Neutrophil (primary cell): ENCODE measurements around the gene ATP5PF.

Experiments used
- H3K27ac ChIP-seq: fragments of 200-600 bp; sonication (generic); 2 replicates; pipeline ENCODE4 v1.5.1; 2016; ENCODE audit warnings: mild to moderate bottlenecking, moderate library complexity
- H3K27me3 ChIP-seq: fragments of 200-600 bp; sonication (generic); 2 replicates; pipeline ENCODE4 v1.6.0; 2016; ENCODE audit warnings: mild to moderate bottlenecking
- H3K36me3 ChIP-seq: fragments of 200-600 bp; sonication (generic); 2 replicates; pipeline ENCODE4 v1.5.1; 2017
- H3K4me1 ChIP-seq, 2 experiments: fragments of 200-600 bp in 1 of 2; sonication (generic) in 1 of 2; 1 replicate in 1 of 2; 2 replicates in 1 of 2; pipeline versions ENCODE4 v1.5.1 to v1.6.1; 2013 to 2016; ENCODE audit warnings: low read depth in 1 of 2, low read length in 1 of 2, mild to moderate bottlenecking in 1 of 2, moderate library complexity in 1 of 2; ENCODE audit not compliant: control insufficient read depth in 1 of 2, insufficient read depth in 1 of 2
- H3K4me3 ChIP-seq, 2 experiments: fragments of 200-600 bp in 1 of 2; sonication (generic) in 1 of 2; 1 replicate in 1 of 2; 2 replicates in 1 of 2; pipeline ENCODE4 v1.5.1; 2013 to 2016; ENCODE audit warnings: low read depth in 1 of 2, low read length in 1 of 2, mild to moderate bottlenecking in 1 of 2, moderate library complexity in 1 of 2
- H3K9me3 ChIP-seq: fragments of 200-600 bp; sonication (generic); 2 replicates; pipeline ENCODE4 v1.5.1; 2016
- TF ChIP-seq, protein P1 (sequence below): fragments of 200-600 bp; sonication (generic); IDR thresholded peaks from 2 replicates; pipeline ENCODE4 v1.5.1; 2016; ENCODE audit warnings: antibody characterized with exemption

Gene ATP5PF

DNA sequence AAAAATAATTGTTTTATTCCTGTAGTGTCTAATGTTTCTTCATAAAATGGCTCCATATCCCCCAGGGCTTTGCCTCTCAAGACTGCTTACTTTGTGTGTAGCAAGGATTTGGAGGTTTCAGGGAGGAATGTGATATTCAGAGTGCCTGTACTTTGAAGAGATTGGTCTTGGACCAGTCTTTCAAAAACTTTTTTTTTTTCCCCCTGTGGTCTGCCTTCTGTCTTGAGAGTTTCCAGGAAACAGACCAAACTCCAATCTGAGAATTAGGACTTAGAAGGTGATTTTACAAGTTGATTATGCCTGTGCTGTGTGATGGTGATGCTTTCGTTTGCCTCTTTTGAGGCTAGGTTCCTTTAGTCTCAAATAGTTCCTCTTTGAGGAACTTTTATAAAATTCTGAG is 26.0 kb upstream of the ATP5PF start:
- H3K36me3 ChIP-seq: peaks cover 76% of the 10 kb centered on the region

DNA sequence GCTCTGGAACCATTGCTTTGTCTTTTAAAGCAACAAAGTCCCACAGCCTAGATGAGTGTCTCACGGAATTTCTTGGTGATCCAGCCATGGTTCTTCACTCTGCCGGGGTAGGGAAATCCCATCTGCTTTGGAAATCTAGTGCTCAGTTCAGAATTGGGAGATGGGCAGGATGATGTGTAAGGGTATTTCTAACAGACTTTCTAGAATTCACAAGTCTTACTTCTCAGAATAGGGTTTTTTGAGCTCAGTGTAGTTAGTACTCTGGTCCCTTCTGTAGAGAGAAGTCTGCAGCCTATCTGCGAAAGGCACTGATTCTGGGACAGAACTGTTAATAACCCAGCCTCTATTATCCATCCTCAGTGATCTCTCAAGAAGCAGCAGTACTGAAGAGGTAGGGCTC is 25.4 kb upstream of the ATP5PF start:
- H3K4me1 ChIP-seq: peaks cover 0 to 5% of the 10 kb centered on the region in 2 experiments
- no peak overlapping the region for H3K4me3 ChIP-seq
- TF ChIP-seq, protein P1, sequence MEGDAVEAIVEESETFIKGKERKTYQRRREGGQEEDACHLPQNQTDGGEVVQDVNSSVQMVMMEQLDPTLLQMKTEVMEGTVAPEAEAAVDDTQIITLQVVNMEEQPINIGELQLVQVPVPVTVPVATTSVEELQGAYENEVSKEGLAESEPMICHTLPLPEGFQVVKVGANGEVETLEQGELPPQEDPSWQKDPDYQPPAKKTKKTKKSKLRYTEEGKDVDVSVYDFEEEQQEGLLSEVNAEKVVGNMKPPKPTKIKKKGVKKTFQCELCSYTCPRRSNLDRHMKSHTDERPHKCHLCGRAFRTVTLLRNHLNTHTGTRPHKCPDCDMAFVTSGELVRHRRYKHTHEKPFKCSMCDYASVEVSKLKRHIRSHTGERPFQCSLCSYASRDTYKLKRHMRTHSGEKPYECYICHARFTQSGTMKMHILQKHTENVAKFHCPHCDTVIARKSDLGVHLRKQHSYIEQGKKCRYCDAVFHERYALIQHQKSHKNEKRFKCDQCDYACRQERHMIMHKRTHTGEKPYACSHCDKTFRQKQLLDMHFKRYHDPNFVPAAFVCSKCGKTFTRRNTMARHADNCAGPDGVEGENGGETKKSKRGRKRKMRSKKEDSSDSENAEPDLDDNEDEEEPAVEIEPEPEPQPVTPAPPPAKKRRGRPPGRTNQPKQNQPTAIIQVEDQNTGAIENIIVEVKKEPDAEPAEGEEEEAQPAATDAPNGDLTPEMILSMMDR: no peak
- H3K27me3 ChIP-seq: no peaks in the 10 kb centered on the region
- H3K9me3 ChIP-seq: no peaks in the 10 kb centered on the region
- no peak overlapping the region for H3K27ac ChIP-seq
- peaks cover 76% of the 10 kb centered on the region for H3K36me3 ChIP-seq

More for the DNA sequence above, 26.0 kb upstream of the ATP5PF start:
- TF ChIP-seq, protein P1: no peak
- H3K27me3 ChIP-seq: no peaks in the 10 kb centered on the region
- H3K4me1 ChIP-seq: peaks cover 0 to 5% of the 10 kb centered on the region in 2 experiments
- no peak overlapping the region for H3K27ac ChIP-seq
- H3K9me3 ChIP-seq: no peaks in the 10 kb centered on the region
- H3K4me3 ChIP-seq: no peak overlapping the region

DNA sequence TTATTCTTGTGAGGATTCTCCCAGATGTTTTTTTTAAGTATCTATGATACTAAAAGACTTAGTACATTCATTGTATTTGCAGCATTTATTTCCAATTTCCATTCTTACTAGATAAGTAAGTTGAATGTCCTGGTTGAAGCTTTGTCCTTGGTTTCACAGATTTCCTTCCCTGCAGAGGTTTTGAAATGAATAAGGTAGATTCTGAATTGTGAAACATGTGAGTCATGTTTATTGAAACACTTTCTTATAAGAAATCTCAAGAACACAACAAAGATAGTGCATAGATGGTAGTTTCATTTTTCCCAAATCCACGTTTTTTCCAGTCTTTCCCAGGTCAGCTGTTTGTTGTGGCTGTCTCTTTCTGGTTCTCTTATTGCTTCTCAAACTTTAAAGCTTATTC is 24.9 kb upstream of the ATP5PF start:
- TF ChIP-seq, protein P1: no peak
- Histone ChIP-seq H3K4me3 (no peak overlapping the region), H3K4me1 (peaks cover 0 to 5% of the 10 kb centered on the region in 2 experiments), H3K27me3 (no peaks in the 10 kb centered on the region), H3K36me3 (peaks cover 76% of the 10 kb centered on the region), H3K9me3 (no peaks in the 10 kb centered on the region), H3K27ac (no peak overlapping the region)

DNA sequence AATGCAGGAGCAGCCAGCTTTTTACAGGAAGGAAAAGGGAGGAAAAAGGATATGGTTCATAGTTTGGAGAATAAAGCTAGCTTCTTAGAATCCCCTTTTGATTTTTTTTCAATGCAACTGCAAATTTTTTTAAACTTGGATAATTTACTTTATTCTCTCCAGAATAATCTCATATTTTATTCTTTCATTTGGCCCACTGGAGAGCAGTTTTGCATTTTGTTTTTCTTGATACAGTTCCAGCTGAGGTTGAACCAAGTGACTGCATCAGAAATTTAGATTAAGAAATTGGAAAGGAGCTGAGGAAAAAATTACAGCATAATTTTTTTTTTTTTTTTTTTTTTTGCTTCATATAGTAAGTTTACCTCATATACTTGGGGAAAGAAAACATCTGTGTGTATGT is 22.8 kb upstream of the ATP5PF start:
- H3K4me1 ChIP-seq: peaks cover 0 to 5% of the 10 kb centered on the region in 2 experiments
- H3K36me3 ChIP-seq: peaks cover 73% of the 10 kb centered on the region
- TF ChIP-seq, protein P1: no peak
- no peaks in the 10 kb centered on the region for H3K27me3 ChIP-seq
- no peak overlapping the region for H3K27ac ChIP-seq
- H3K9me3 ChIP-seq: no peaks in the 10 kb centered on the region
- H3K4me3 ChIP-seq: no peak overlapping the region

DNA sequence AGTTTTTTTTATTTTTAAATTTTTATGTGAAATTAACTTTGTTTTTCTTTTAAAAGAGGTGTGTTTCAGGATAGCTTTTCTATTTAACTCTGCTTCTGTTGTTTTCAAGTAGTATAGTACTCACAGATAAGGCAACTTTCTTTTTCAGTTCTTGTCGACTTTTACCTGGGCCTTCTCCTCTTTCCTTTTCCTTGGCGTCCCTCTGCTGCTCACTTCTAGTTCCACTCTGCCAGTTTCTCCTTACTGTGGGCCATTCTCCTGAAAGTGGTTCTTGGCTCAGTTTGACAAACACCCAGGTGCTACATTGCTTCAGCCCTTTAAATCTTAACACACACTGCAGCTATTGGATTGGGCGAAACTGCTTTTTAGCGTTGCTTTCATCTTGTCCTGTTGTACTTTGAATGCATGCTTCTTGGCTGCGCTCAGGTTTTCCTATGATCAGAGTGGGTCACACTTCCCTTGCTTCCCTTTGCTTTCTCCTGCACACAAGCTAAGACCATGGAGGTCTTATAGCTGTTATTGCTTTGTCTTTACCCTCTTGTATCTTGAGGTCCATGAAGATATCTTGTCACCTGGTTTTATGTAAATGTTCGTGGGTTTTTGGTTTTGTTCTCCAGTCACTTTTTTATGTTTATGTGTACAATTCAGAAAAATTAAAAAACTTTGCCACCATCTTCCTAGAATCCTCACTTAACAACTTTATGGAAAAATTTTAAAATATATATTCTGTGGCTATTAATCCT is 21.7 kb upstream of the ATP5PF start:
- Histone ChIP-seq H3K9me3 (no peaks in the 10 kb centered on the region), H3K36me3 (peaks cover 74% of the 10 kb centered on the region), H3K27ac (no peak overlapping the region), H3K4me3 (no peak overlapping the region), H3K4me1 (peaks cover 0 to 5% of the 10 kb centered on the region in 2 experiments), H3K27me3 (no peaks in the 10 kb centered on the region)
- TF ChIP-seq, protein P1: no peak
